ENCODE data around the gene DAAM2. TPM values are rescaled to one million over a fixed set of nuclear protein-coding genes. Genes with fewer than 3 reads are reported as not detected.

DAAM2 gene
- total and polyA plus RNA-seq, 2 of the 8 experiments (the other 6 are each of a cell fraction or from before 2014, with no cell fraction given): 1.5 to 2.9 TPM

DNA sequence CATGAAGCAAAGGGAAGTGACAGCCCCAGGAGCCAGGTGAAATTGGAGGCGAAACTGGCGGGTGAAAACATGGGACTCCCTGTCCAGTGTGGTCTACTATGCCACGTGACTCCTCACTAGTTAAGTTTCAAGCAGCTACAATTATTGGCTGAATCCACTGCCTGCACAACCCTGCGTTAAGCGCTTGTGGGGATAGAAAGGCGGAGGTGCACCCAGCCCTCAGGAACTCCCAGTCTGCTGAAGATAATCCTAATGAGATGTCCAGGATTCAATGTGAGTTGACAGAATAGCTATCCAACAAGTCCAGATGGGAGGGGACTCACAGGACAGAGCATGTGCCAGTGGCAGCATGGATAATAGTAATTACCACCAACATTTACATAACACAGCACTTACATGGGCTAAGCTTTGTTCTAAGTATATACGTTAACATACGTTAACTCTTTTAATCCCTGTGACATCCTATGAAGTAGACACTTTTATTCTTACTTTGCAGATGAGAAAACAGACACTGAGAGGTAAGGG lies 140.3 kb downstream of the DAAM2 start:
- Histone ChIP-seq H4K8ac (ENCODE audit: extremely low read depth, insufficient read depth, low read length) (no peak overlapping the region), H4K5ac (ENCODE audit: insufficient read length, low read depth, low read length) (no peak overlapping the region), H3K4ac (replicated peaks; ENCODE audit: insufficient read length, low read depth, low read length) (no peak overlapping the region), H3K23me2 (ENCODE audit: low read depth, low read length) (peaks cover 5% of the 10 kb centered on the region; the same call in 1 of the 2 replicates), H3K27me3 (replicated peaks in 1 of 4; ENCODE audit: control insufficient read depth in 3 of 4, extremely low read depth in 1 of 4, insufficient read depth in 3 of 4, low read length in 3 of 4) (no peaks in the 10 kb centered on the region; a peak in 1 of 7 replicates), H3K23ac (ENCODE audit: insufficient read length) (no peak overlapping the region), H3K56ac (replicated peaks; ENCODE audit: insufficient read length, low read depth, low read length) (no peak overlapping the region), H3K27ac (ENCODE audit: low read depth, low read length) (no peak overlapping the region), H3K4me3 (ENCODE audit: extremely low read depth in 1 of 4, insufficient read depth in 2 of 4, low read depth in 3 of 4, low read length in 4 of 4) (no peak overlapping the region), H3K9me3 (ENCODE audit: insufficient read depth in 2 of 2, low read depth in 1 of 2, low read length in 1 of 2) (no peaks in the 10 kb centered on the region), H2BK12ac (ENCODE audit: low read depth, low read length) (no peak overlapping the region), H2BK5ac (ENCODE audit: low read depth, low read length) (no peak overlapping the region), H2AK5ac (ENCODE audit: low read depth, low read length) (no peak overlapping the region), H3K79me1 (ENCODE audit: low read depth, low read length) (0 out of 2 replicates have a peak, but pooled peaks cover 3% of the 10 kb centered on the region), H2AFZ (ENCODE audit: low read length) (no peak overlapping the region), H4K20me1 (replicated peaks in 1 of 2; ENCODE audit: control insufficient read depth in 1 of 2, insufficient read depth in 2 of 2, low read length in 2 of 2) (peaks cover 0 to 1% of the 10 kb centered on the region in 2 experiments), H3K14ac (ENCODE audit: insufficient read length) (no peak overlapping the region), H4K91ac (replicated peaks; ENCODE audit: insufficient read length, low read length) (no peak overlapping the region), H3K36me3 (ENCODE audit: control insufficient read depth in 2 of 4, insufficient read depth in 4 of 4, low read length in 3 of 4) (peaks cover 0 to 2% (median under 1%) of the 10 kb centered on the region in 4 experiments; a peak in 2 of 8 replicates), H2BK20ac (ENCODE audit: low read length) (no peak overlapping the region), H3K4me1 (replicated peaks in 1 of 4; ENCODE audit: control insufficient read depth in 3 of 4, insufficient read depth in 4 of 4, low read length in 3 of 4) (peaks cover 0 to 3% (median 0%) of the 10 kb centered on the region in 4 experiments; a peak in 2 of 7 replicates), H3K4me2 (ENCODE audit: insufficient read depth in 1 of 2, low read depth in 2 of 2, low read length in 2 of 2) (peak overlapping the region; percentile 21 to 77; a peak in 3 of 4 replicates), H3K79me2 (ENCODE audit: control insufficient read depth in 1 of 2, insufficient read depth in 2 of 2, low read length in 2 of 2) (no peaks in the 10 kb centered on the region; a peak in 1 of 4 replicates), H2BK15ac (ENCODE audit: low read length) (no peak overlapping the region), H2BK120ac (replicated peaks; ENCODE audit: low read depth, low read length) (no peak overlapping the region), H3K9ac (replicated peaks in 1 of 4; ENCODE audit: extremely low read depth in 1 of 4, low read depth in 3 of 4, low read length in 3 of 4) (no peak overlapping the region), H3K18ac (ENCODE audit: extremely low read depth, low read length) (no peak overlapping the region)
- CTCF ChIA-PET (ENCODE audit: partially characterized antibody): interaction anchor here (0.6 to 2.3 kb wide), 6 partner anchors 8 to 396 kb away, joined by 3 to 7 read pairs (median 3); no protein-coding TSS in a partner anchor
- POLR2A ChIA-PET (ENCODE audit: partially characterized antibody): interaction anchor here (1.1 kb wide), 1 partner anchor 15 kb away, joined by 4 read pairs; no protein-coding TSS in a partner anchor
- FAIRE-seq (no peak), DNase-seq (ENCODE audit: low read depth in 1 of 2, low spot score in 2 of 2) (no peak)
- WGBS, 2 experiments (ENCODE audit: extremely low coverage in 1 of 2, insufficient coverage in 1 of 2, insufficient read length in 1 of 2, insufficient replicate concordance in 2 of 2, low coverage in 1 of 2, low lambda C conversion rate in 2 of 2, missing lambda C conversion rate in 1 of 2): 87% methylated on average over 8 of the region's 8 CpGs; no CpG with 5 or more reads in 1 of the 2 experiments
- TF ChIP-seq POLR2AphosphoS5 (IDR thresholded peaks at IDR 0.05; ENCODE audit: low read depth, low read length): no peak
- TF ChIP-seq SAP30 (IDR thresholded peaks at IDR 0.05; ENCODE audit: insufficient read depth, insufficient replicate concordance, low read length): no peak
- TF ChIP-seq CREB1 (IDR thresholded peaks at IDR 0.05): no peak
- no peak for TF ChIP-seq CEBPB (IDR thresholded peaks at IDR 0.05; ENCODE audit: low read depth, low read length)
- no peak for TF ChIP-seq JUND (IDR thresholded peaks at IDR 0.05; ENCODE audit: low read length)
- no peak for TF ChIP-seq SIX5 (IDR thresholded peaks at IDR 0.05; ENCODE audit: low read depth, low read length)
- TF ChIP-seq CHD2 (IDR thresholded peaks at IDR 0.05; ENCODE audit: low read length): no peak
- TF ChIP-seq JUN (IDR thresholded peaks at IDR 0.05; ENCODE audit: low read depth, low read length): no peak
- TF ChIP-seq ZNF274 (IDR thresholded peaks at IDR 0.05; ENCODE audit: borderline replicate concordance, extremely low read depth, low read length): no peak
- TF ChIP-seq, protein P1, sequence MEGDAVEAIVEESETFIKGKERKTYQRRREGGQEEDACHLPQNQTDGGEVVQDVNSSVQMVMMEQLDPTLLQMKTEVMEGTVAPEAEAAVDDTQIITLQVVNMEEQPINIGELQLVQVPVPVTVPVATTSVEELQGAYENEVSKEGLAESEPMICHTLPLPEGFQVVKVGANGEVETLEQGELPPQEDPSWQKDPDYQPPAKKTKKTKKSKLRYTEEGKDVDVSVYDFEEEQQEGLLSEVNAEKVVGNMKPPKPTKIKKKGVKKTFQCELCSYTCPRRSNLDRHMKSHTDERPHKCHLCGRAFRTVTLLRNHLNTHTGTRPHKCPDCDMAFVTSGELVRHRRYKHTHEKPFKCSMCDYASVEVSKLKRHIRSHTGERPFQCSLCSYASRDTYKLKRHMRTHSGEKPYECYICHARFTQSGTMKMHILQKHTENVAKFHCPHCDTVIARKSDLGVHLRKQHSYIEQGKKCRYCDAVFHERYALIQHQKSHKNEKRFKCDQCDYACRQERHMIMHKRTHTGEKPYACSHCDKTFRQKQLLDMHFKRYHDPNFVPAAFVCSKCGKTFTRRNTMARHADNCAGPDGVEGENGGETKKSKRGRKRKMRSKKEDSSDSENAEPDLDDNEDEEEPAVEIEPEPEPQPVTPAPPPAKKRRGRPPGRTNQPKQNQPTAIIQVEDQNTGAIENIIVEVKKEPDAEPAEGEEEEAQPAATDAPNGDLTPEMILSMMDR (IDR thresholded peaks at IDR 0.05; ENCODE audit: control extremely low read depth in 1 of 3, insufficient read depth in 1 of 3, low read depth in 1 of 3, low read length in 3 of 3): no peak
- TF ChIP-seq SP2 (IDR thresholded peaks at IDR 0.05; ENCODE audit: low read length): no peak
- TF ChIP-seq KDM1A (IDR thresholded peaks at IDR 0.05; ENCODE audit: borderline replicate concordance, low read length): no peak
